ENCODE measurements around the gene ZWILCH.
"Not testable (repeated sequence)": the region's sequence is repeated elsewhere in the genome, so short reads cannot be mapped to it uniquely, and the experiment has no call there.

ZWILCH gene

DNA sequence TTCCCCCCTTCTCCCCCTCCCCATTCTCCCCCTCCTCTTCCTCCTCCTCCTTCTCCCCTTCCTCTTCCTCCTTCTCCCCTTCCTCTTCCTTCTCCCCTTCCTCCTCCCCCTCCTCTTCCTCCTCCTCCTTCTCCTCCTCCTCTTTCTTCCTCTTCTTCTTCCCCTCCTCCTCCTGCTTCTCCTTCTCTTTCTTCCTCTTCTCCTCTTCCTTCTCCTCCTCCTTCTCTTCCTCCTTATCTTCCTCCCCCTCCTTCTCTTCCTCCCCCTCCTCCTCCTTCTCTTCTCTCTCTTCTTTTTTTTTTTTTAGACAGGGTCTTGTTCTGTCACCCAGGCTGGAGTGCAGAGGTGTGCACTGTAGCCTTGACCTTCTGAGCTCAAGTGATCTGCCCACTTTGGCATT is 81.9 kb downstream of the ZWILCH start:
- DNase-seq (ENCODE audit: insufficient read length, low spot score) = no peak

GRCh38 chr15:66587749-66588148 is 82.6 kb downstream of the ZWILCH start:
- FAIRE-seq (no peak), DNase-seq (ENCODE audit: insufficient read length, low spot score) (no peak)
- TF ChIP-seq, protein P1, sequence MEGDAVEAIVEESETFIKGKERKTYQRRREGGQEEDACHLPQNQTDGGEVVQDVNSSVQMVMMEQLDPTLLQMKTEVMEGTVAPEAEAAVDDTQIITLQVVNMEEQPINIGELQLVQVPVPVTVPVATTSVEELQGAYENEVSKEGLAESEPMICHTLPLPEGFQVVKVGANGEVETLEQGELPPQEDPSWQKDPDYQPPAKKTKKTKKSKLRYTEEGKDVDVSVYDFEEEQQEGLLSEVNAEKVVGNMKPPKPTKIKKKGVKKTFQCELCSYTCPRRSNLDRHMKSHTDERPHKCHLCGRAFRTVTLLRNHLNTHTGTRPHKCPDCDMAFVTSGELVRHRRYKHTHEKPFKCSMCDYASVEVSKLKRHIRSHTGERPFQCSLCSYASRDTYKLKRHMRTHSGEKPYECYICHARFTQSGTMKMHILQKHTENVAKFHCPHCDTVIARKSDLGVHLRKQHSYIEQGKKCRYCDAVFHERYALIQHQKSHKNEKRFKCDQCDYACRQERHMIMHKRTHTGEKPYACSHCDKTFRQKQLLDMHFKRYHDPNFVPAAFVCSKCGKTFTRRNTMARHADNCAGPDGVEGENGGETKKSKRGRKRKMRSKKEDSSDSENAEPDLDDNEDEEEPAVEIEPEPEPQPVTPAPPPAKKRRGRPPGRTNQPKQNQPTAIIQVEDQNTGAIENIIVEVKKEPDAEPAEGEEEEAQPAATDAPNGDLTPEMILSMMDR (IDR thresholded peaks at IDR 0.05; ENCODE audit: insufficient read depth, missing control alignments) = no peak

More for the DNA sequence above, 81.9 kb downstream of the ZWILCH start:
- TF ChIP-seq, protein P1 (IDR thresholded peaks at IDR 0.05; ENCODE audit: insufficient read depth, missing control alignments) = no peak
- no peak for FAIRE-seq

DNA sequence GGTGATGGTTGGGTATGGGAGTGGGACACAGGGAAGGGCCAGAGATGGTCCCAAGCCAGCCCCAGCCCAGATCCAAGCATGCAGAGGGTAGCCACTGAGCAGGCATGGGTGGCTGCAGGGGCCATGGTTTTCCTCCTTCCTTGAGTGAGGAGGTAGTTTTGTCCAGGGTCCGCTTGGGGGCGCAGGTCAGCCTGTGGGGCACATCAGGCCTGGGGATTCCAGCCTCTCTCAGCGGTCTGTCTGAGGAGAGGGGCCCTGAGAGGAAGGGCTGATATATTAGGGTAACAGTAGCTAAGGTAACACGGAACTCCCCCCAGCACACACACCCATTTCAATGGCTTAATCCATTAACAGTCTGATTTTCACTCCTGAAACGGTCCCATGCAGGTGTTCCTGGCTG is 83.4 kb downstream of the ZWILCH start:
- no peak for DNase-seq (ENCODE audit: insufficient read length, low spot score)
- TF ChIP-seq, protein P1 (IDR thresholded peaks at IDR 0.05; ENCODE audit: insufficient read depth, missing control alignments) = no peak

DNA sequence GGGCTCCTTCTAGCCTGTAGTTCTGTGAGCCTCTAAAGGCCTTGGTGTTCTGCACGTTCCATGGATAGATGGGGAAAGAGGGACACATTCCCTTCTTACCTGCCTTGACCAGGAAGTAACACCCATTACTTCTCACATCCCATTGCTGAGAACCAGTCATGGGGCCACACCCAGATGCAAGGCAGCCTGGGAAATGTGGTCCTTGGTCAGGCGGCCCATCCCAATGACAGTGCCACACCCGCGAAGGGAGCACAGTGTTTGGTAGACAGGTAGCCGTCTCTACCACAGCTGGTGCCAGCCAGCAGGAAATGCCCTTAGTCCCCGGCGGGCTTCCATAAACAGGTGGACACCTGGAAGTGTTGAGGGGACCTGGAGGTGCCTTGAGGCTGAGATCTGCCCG is 83.8 kb downstream of the ZWILCH start:
- TF ChIP-seq, protein P1 (IDR thresholded peaks at IDR 0.05; ENCODE audit: insufficient read depth, missing control alignments) = no peak
- DNase-seq (ENCODE audit: insufficient read length, low spot score) = no peak
- no peak for FAIRE-seq

More for the DNA sequence above, 83.4 kb downstream of the ZWILCH start:
- no peak for FAIRE-seq

DNA sequence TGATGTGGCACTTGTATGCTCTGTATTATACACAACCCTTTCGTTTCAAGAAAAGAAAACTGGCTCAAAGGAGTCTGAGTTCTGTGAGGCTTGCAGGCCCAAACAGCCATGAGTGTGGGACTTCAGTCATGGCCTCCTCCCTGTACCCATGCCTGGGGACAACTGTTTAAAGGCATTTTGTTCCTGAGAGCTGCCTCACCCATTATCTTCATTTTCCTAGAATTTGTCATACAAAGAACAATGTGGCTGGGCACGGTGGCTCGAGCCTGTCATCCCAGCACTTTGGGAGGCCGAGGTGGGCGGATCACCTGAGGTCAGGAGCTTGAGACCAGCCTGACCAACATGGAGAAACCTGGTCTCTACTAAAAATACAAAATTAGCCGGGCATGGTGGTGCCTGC is 84.3 kb downstream of the ZWILCH start:
- not testable (repeated sequence) for FAIRE-seq; DNase-seq (ENCODE audit: insufficient read length, low spot score)

GRCh38 chr15:66590435-66590834 is 85.3 kb downstream of the ZWILCH start:
- TF ChIP-seq, protein P1 (IDR thresholded peaks at IDR 0.05; ENCODE audit: insufficient read depth, missing control alignments) = no peak
- no peak for FAIRE-seq
- DNase-seq (ENCODE audit: insufficient read length, low spot score) = no peak

- DNase-seq (ENCODE audit: insufficient read length, low spot score) = no peak
- TF ChIP-seq, protein P1 (IDR thresholded peaks at IDR 0.05; ENCODE audit: insufficient read depth, missing control alignments) = no peak
- no peak for FAIRE-seq
Measured at GRCh38 chr15:66591322-66591862, 86.3 kb downstream of the ZWILCH start.

All from D721Med (cell line).